ENCODE measurements around the gene GH1.
"Not testable (repeated sequence)": the region's sequence is repeated elsewhere in the genome, so short reads cannot be mapped to it uniquely, and the experiment has no call there.

The GH1 gene

DNA sequence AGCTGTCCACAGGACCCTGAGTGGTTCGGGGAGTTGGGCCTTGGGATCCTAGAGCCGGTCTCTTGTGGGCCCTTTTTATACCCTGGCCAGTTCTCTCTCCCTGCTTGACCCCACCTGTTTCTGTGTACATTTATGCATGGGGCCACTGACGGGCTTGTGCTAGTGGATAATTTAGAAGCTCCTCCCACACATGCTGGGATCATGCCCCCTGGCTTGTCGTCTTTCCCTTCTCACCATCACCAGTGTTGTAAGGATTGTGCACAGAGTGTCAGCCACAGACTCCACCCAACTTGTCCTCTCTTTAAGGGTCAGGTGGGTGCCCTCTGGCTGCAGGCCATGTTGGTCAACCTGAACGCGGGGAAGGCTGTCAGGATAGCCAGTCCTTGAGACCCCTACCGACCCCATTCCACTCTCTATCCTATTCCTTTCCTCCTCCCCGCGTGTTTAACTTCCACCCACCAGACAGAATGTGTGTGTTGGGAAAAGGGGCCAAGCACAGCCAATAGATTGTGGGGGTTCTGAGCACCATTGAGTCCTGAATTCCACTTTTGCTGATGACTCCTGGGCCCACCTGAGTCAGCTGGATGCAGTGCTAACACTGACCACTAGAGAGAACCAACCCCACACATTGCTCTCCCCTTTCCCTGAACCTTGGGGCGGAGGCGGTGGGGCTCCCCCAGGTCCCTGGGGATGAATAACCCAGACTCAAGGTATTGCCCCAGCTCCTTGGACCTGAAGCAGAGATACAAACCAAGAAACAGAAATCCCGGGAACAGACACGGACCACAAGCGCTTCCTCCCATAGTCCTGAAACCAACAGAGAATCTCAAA is 21.9 kb downstream of the GH1 start, which contains the start of gene CSH1:
Gene CSH1, minus strand, starts transcription at position 51 of the 831 bp plus-strand sequence. CDS start 63 bp downstream, outside the sequence.
- not testable (repeated sequence) for DNase-seq (ENCODE audit: low read depth in 2 of 2)

DNA sequence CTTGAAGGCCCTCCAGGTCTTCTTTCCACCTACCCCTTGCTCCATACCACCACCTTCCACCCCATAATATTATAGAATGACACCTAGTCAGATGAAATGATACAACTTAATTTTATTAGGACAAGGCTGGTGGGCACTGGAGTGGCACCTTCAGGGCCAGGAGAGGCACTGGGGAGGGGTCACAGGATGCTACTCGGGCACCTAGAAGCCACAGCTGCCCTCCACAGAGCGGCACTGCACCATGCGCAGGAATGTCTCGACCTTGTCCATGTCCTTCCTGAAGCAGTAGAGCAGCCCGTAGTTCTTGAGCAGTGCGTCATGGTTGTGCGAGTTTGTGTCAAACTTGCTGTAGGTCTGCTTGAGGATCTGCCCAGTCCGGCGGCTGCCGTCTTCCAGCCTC is 23.8 kb downstream of the GH1 start:
- DNase-seq (ENCODE audit: low read depth in 2 of 2), result not testable (repeated sequence)

DNA sequence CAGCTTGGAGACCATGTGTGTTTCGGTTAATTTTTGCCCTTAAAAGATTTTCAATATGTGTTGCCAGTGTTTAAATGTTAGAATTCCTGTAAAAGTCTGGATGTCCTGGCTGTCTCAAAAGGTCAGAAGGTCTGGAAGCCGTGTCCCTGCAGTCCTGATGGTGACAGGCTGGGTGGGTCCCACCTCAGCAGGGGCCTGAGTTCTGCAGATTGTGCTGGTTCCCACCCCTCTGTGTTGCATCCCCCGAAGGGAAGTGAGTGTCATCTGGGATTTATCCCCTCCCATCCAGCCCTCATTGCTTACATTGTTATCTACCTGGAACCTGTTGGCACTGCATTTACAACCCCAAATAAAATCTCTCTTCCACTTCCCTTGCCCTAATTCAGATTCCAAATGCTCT is 24.6 kb downstream of the GH1 start:
- not testable (repeated sequence) for DNase-seq (ENCODE audit: low read depth in 2 of 2)

DNA sequence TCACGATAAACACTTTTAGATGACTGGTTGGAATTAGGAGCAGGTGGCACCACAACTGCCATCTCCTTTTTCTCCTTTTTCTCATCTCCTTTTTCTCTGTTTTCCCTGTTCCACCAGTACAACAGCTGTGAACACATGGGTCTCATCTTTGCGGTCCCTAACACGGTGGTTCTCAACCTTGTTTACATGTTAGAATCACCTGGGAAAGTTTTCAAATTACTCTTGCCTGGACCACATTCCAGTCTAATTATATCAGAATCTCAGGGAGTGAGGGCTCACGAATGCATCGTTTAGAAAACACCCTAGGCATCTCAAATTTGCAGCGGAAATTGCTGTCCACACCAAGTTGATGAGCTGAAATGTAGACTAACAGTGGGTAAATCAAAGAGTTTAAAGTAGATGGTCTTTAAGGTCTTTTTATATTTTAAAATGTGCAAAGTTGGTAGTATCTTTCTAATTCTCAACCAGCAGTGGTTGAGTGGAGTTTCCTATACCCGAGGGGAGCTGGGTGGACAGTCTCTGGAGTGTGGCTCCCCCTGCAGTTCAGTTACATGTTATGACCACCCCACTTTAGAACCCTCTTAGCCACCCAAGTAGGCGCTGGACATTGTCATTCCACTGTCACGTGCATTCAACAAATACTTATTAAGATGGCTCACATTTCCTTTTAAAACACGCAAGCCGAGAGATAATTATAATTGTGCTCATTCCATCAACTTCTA is 26.2 kb downstream of the GH1 start:
- DNase-seq (ENCODE audit: low read depth in 2 of 2), result not testable (repeated sequence)

DNA sequence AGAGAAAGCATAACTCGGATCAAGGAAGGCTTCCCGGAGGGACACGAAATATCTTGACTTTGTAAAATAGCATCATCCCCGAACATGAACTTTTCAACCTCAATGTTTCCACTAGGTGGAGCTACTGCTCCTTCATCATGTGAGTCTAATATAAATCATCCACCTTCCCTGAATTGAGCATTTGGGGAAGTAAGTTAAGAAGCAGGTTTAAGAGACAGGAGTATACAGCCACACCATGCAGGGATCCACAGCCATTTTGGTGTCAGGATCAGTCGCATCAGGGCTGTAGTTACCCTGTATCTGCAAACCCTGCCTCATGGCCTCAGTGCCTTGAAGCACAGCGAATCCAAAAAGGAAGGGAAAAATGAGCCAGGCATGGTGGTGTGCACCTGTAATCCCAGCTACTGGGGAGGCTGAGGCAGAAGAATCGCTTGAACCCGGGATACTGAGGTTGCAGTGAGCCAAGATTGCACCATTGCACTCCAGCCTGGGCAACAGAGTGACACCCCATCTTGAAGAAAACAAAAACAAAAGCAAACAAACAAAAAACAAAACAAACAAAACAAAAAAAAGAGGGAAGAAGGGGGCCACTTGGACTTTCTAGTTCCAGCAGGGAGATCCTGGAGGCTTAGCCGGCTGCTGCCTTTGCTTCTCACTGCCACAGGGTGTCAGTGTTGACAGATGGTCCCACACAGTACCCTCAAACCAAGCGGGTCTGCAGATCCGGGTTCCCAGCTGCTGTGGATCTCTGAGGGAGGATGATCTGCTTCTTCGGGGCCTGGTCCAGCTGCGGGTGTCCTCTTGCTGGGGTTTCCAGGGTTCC is 29.4 kb downstream of the GH1 start:
- not testable (repeated sequence) for DNase-seq (ENCODE audit: low read depth in 2 of 2)

DNA sequence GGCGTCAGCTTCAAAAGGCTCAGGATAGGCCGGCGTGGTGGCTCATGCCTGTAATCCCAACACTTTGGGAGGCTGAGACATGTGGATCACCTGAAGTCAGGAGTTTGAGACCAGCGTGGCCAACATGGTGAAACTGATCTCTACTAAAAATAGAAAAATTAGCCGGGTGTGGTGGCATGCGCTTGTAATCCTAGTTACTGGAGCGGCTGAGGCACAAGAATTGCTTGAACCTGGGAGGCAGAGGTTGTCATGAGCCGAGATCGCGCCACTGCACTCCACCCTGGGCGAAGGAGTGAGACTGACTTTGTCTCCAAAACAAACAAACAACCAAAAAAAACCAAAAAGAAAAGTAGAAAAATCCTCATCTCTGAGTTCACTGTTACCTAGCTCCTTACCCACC is 33.5 kb downstream of the GH1 start:
- not testable (repeated sequence) for DNase-seq (ENCODE audit: low read depth in 2 of 2)

DNA sequence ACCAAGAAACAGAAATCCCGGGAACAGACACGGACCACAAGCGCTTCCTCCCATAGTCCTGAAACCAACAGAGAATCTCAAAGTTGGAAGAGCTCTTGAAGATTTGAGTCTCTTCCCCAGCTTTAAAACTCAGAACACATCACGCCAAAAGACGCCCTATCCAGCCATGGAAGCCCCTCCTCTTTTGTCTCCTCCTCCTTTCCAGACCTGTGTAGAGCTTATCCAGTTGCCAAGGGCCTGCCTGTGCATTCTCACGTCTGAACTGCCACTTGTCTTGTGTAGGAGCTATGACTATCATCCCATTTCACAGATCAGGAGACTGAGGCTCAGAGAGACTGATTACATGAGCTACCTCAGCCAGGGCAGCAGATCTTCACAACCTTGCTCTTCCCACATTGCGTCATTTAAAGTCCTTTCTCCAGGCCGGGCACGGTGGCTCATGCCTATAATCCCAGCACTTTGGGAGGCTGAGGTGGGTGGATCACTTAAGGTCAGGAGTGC is 36.0 kb downstream of the GH1 start:
- not testable (repeated sequence) for DNase-seq (ENCODE audit: low read depth in 2 of 2)

DNA sequence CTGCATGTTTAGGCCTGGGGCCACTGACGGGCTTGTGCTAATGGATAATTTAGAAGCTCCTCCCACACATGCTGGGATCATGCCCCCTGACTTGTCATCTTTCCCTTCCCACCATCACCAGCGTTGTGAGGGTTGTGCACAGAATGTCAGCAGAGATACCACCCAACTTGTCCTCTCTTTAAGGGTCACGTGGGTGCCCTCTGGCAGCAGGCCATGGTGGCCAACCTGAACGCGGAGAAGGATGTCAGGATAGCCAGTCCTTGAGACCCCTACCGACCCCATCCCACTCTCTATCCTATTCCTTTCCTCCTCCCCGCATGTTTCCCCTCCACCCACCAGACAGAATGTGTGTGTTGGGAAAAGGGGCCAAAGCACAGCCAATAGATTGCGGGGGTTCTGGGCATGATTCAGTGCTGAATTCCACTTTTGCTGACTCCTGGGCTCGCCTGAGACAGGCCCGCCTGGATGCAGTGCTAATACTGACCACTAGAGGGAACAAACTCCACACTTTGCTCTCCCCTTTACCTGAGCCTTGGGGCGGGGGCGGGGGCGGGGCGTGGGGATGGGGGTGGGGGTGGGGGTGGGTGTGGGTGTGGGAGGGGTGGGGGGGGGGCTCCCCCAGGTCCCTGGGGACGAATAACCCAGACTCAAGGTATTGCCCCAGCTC is 36.6 kb downstream of the GH1 start, which contains the start of gene GH2:
Gene GH2, minus strand, starts transcription at position 10 of the 667 bp plus-strand sequence. CDS start 143 bp downstream, outside the sequence.
- peak in 1 of 2 donors; percentile 41 for DNase-seq (ENCODE audit: low read depth in 2 of 2)

DNA sequence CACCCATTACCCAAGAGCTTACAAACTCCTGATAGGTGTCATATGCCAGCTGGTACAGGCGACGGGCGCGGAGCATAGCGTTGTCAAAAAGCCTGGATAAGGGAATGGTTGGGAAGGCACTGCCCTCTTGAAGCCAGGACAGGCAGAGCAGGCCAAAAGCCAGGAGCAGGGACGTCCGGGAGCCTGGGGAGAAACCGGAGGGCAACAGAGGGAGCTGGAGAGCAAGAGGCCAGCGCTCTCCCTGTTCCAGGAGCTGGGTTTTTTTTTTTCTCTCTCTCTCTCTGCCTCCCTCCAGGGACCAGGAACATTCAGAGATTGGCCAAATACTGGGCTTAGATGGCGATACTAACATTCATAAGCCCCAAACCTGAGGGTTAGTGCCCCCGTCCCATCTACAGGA is 37.3 kb downstream of the GH1 start:
- not testable (repeated sequence) for DNase-seq (ENCODE audit: low read depth in 2 of 2)

DNA sequence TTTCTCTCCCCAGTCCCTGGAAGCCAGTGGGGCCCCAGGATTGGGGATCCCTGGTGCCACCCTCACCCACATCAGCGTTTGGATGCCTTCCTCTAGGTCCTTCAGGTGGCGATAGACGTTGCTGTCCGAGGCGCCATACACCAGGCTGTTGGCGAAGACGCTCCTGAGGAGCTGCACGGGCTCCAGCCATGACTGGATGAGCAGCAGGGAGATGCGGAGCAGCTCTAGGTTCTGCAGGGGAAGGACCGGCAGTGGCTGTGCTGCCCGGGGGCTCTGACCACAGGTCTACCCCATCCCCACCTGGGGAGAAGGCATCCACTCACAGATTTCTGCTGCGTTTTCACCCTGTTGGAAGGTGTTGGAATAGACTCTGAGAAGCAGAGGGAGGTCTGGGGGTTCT is 37.9 kb downstream of the GH1 start:
- no peak for DNase-seq (ENCODE audit: low read depth in 2 of 2)

DNA sequence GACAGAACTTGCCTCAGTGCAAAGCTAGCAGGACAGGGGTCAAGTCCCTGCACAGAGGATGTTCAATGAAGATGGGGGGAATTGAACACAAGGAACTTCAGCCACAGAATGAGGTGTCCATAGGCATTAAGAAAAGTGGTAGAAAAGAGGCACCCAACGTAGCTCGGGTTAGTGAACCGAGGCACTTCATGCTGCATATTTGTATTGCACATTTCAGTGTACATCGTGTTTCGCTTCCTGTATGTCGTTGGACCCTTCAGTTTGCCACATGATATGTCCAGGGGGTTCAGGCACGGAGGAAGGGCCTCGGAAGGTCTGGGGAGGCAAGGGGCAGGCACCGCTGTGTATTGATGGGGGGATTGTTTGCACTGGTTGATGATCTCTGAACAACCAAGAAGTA is 40.2 kb downstream of the GH1 start:
- DNase-seq (ENCODE audit: low read depth in 2 of 2), result not testable (repeated sequence)

DNA sequence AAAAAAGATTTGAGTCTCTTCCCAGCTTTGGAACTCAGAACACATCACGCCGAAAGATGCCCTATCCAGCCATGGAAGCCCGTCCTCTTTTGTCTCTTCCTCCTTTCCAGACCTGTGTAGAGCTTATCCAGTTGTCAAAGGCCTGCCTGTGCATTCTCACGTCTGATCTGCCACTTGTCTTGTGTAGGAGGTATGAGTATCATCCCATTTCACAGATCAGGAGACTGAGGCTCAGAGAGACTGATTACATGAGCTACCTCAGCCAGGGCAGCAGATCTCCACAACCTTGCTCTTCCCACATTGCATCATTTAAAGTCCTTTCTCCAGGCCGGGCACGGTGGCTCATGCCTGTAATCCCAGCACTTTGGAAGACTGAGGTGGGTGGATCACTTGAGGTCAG is 43.9 kb downstream of the GH1 start:
- DNase-seq (ENCODE audit: low read depth in 2 of 2), result not testable (repeated sequence)

DNA sequence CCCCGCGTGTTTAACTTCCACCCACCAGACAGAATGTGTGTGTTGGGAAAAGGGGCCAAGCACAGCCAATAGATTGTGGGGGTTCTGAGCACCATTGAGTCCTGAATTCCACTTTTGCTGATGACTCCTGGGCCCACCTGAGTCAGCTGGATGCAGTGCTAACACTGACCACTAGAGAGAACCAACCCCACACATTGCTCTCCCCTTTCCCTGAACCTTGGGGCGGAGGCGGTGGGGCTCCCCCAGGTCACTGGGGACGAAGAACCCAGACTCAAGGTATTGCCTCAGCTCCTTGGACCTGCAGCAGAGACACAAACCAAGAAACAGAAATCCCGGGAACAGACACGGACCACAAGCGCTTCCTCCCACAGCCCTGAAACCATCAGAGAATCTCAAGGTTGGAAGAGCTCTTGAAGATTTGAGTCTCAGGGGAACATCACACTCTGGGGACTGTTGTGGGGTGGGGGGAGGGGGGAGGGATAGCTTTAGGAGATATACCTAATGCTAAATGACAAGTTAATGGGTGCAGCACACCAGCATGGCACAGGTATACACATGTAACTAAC is 44.5 kb downstream of the GH1 start:
- not testable (repeated sequence) for DNase-seq (ENCODE audit: low read depth in 2 of 2)

DNA sequence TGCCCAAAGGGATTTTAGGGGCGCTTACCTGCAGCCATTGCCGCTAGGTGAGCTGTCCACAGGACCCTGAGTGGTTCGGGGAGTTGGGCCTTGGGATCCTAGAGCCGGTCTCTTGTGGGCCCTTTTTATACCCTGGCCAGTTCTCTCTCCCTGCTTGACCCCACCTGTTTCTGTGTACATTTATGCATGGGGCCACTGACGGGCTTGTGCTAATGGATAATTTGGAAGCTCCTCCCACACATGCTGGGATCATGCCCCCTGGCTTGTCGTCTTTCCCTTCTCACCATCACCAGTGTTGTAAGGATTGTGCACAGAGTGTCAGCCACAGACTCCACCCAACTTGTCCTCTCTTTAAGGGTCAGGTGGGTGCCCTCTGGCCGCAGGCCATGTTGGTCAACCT is 45.1 kb downstream of the GH1 start, which contains the start of gene CSH2:
Gene CSH2, minus strand, starts transcription at position 101 of the 400 bp plus-strand sequence. Its CDS starts 63 bp downstream, at position 38.
- DNase-seq (ENCODE audit: low read depth in 2 of 2), result not testable (repeated sequence)

DNA sequence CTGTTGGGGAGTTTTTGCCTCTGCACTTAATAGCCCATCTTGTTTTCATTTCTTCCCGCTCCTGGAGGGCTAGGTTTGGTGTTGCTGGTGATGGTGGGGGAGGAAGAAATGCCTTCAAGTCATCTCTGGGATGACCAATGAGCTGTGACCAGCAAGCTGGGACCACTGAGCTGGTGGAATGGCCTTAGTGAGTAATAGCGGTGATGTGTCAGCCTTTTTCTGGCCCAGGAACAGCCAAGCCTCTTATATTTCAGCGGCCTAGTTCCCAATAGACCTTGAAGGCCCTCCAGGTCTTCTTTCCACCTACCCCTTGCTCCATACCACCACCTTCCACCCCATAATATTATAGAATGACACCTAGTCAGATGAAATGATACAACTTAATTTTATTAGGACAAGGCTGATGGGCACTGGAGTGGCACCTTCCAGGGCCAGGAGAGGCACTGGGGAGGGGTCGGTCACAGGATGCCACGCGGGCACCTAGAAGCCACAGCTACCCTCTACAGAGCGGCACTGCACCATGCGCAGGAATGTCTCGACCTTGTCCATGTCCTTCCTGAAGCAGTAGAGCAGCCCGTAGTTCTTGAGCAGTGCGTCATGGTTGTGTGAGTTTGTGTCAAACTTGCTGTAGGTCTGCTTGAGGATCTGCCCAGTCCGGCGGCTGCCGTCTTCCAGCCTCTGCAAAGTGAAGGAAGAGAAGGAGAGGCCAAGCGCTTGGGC is 46.8 kb downstream of the GH1 start:
- DNase-seq (ENCODE audit: low read depth in 2 of 2), result not testable (repeated sequence)

DNA sequence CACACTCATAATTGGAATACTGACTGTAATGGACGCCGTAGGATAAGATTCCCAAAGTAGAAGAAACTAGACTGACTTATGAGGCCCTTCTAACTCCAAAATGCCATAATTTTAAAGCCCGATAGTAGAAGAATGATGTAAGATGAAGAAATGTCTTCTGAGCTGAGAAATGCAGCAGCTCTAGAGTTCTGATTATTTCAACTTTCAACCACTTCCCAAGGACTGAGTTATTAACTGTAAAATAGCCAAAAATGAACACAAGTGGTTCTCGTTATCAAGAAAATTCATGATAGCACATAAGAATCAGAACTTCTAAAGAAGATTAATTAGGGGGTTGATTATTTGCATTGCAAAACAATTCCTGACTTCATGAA is 48.4 kb downstream of the GH1 start:
- not testable (repeated sequence) for DNase-seq (ENCODE audit: low read depth in 2 of 2)

DNA sequence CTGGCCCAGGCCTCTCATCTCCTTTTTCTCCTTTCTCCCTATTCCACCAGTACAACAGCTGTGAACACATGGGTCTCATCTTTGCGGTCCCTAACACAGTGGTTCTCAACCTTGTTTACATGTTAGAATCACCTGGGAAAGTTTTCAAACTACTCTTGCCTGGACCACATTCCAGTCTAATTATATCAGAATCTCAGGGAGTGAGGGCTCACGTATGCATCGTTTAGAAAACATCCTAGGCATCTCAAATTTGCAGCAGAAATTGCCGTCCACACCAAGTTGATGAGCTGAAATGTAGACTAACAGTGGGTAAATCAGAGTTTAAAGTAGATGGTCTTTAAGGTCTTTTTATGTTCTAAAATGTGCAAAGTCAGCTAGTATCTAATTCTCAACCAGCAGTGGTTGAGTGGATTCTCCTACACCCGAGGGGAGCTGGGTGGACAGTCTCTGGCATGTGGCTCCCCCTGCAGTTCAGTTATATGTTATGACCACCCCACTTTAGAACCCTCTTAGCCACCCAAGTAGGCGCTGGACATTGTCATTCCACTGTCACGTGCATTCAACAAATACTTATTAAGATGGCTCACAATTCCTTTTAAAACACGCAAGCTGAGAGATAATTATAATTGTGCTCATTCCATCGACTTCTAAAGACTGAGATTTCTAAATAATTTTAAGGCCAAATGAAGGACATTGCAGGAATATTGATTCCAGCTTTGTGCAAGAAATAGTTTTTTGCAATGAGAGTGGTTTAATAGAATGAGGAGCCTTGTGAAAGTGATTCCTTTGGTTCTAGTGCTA is 48.9 kb downstream of the GH1 start:
- not testable (repeated sequence) for DNase-seq (ENCODE audit: low read depth in 2 of 2)
